CD4-positive, alpha-beta memory T cell (primary cell): ENCODE results near the gene EPHA2. TPM values are rescaled to one million over a fixed set of nuclear protein-coding genes. Genes with fewer than 3 reads are reported as not detected.

Experiments used
- CTCF ChIA-PET: fragments of 350-600 bp; sonication (Branson Sonifier 250); formaldehyde crosslinking; loops from one replicate; lab custom pipeline; 2021; ENCODE audit warnings: inconsistent platforms; ENCODE audit not compliant: partially characterized antibody; lab: Charles Lee
- POLR2A ChIA-PET: fragments of 350-600 bp; sonication (Branson Sonifier 250); formaldehyde crosslinking; loops from one replicate; lab custom pipeline; 2021; ENCODE audit not compliant: partially characterized antibody; lab: Charles Lee
- DNase-seq, 5 donors: peaks; one replicate each; pipeline versions ENCODE4 v3.0.0 to v3.0.0-alpha.2; 2020 to 2022; ENCODE audit warnings: mixed read lengths in 1 of 5
- H3K27ac ChIP-seq: one replicate; pipeline ENCODE4 v1.7.0; 2013; ENCODE audit warnings: low read depth, low read length
- H3K27me3 ChIP-seq: 2 replicates; pipeline ENCODE4 v1.7.0; 2013; ENCODE audit warnings: mild to moderate bottlenecking, low read length, moderate library complexity; ENCODE audit not compliant: insufficient read depth
- H3K36me3 ChIP-seq: 2 replicates; pipeline ENCODE4 v1.7.0; 2013; ENCODE audit warnings: mild to moderate bottlenecking, low read length, moderate library complexity; ENCODE audit not compliant: insufficient read depth
- H3K4me1 ChIP-seq: 2 replicates; pipeline ENCODE4 v1.7.0; 2013; ENCODE audit warnings: mild to moderate bottlenecking, low read length, moderate library complexity; ENCODE audit not compliant: insufficient read depth
- H3K4me3 ChIP-seq, 2 donors: one replicate each; pipeline ENCODE4 v1.7.0; 2013; ENCODE audit warnings: low read length in 2 of 2, mild to moderate bottlenecking in 1 of 2
- H3K9me3 ChIP-seq, 2 donors: one replicate each; pipeline ENCODE4 v1.7.0; 2013; ENCODE audit warnings: low read length in 2 of 2, control low read depth in 1 of 2; ENCODE audit not compliant: control insufficient read depth in 1 of 2
- H3K27ac Mint-ChIP-seq, 7 donors: one replicate each; pipeline ENCODE4 v1.8.0; 2020 to 2021; ENCODE audit warnings: mixed read lengths in 7 of 7, mild to moderate bottlenecking in 6 of 7, inconsistent platforms in 3 of 7, moderate library complexity in 3 of 7
- H3K27me3 Mint-ChIP-seq, 2 donors: one replicate each; pipeline ENCODE4 v1.8.0; 2020 to 2021; ENCODE audit warnings: mixed read lengths in 2 of 2
- H3K36me3 Mint-ChIP-seq, 2 donors: one replicate each; pipeline ENCODE4 v1.8.0; 2020 to 2021; ENCODE audit warnings: mixed read lengths in 2 of 2, inconsistent platforms in 1 of 2, mild to moderate bottlenecking in 1 of 2
- H3K4me1 Mint-ChIP-seq, 4 donors: one replicate each; pipeline ENCODE4 v1.8.0; 2020 to 2021; ENCODE audit warnings: mixed read lengths in 4 of 4, mild to moderate bottlenecking in 1 of 4
- H3K4me3 Mint-ChIP-seq, 8 donors: one replicate each; pipeline ENCODE4 v1.8.0; 2020 to 2021; ENCODE audit warnings: mixed read lengths in 8 of 8, mild to moderate bottlenecking in 7 of 8, moderate library complexity in 6 of 8, inconsistent platforms in 3 of 8
- H3K9me3 Mint-ChIP-seq, 8 donors: one replicate each; pipeline ENCODE4 v1.8.0; 2020 to 2021; ENCODE audit warnings: mixed read lengths in 8 of 8, mild to moderate bottlenecking in 5 of 8, inconsistent platforms in 3 of 8, moderate library complexity in 1 of 8
- intact Hi-C: fragments of 100-400 bp; cut with micrococcal nuclease; formaldehyde crosslinking; loops from one replicate; pipeline ENCODE4 v1.15.1; 2023
- polyA plus RNA-seq, 2 donors: library from polyadenylated mRNA; unstranded; fragments of 300-500 nt; fragmentation: Illumina TruSeq; gene quantifications; one replicate each; pipeline ENCODE4 v1.2.3, GENCODE V29; 2021
- total RNA-seq, 2 experiments: library from RNA; stranded (reverse); gene quantifications; one replicate each; pipeline ENCODE4 v1.2.3, GENCODE V29; 2021

The EPHA2 gene
- total and polyA plus RNA-seq, 4 experiments from 2014 or later, result not detected

GRCh38 chr1:16183765-16184556, 28.1 kb upstream of the EPHA2 start:
- ChIA-PET CTCF (interaction anchor here (14.1 kb wide), 1 partner anchor 105 kb away, joined by 387 read pairs; the partner anchor contains the start of gene FAM131C), POLR2A (no interaction called here)
- intact Hi-C loops, result no loop called here
- H3K9me3 ChIP-seq, result no peaks in the 10 kb centered on the region
- H3K36me3 ChIP-seq, result no peaks in the 10 kb centered on the region
- H3K27ac ChIP-seq, result no peak overlapping the region
- Mint-ChIP-seq H3K4me3 (no peak overlapping the region), H3K27ac (no peak overlapping the region), H3K27me3 (peaks cover 4 to 6% of the 10 kb centered on the region in 2 donors), H3K9me3 (no peaks in the 10 kb centered on the region), H3K36me3 (no peaks in the 10 kb centered on the region), H3K4me1 (peaks cover 0 to 4% (median 3%) of the 10 kb centered on the region in 4 donors)
- peaks cover 5% of the 10 kb centered on the region for H3K4me1 ChIP-seq
- no peaks in the 10 kb centered on the region for H3K27me3 ChIP-seq
- H3K4me3 ChIP-seq, result no peak overlapping the region
- no peak for DNase-seq

DNA sequence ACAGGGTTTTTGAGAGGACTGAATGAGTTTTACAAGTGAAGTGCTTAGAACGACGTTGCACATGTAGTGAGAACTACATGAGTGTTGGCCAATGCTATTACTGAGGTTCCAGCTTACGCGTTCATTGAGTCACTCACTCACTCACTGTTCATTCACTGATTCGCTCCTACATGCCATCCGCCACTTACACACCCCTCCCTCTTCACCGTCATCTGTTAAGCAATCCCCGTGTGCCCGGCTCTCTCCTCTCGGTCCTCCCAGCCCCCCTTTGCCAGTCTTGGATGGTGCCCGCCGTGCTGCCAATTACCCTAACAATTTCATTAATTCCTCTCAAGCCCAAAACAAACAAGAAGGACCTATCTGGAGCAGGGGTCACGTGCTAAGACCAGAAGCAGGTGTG, 27.3 kb upstream of the EPHA2 start:
- H3K27ac ChIP-seq, result no peak overlapping the region
- H3K36me3 ChIP-seq, result no peaks in the 10 kb centered on the region
- DNase-seq, result no peak
- Mint-ChIP-seq H3K27ac (no peak overlapping the region), H3K4me3 (no peak overlapping the region), H3K36me3 (no peaks in the 10 kb centered on the region), H3K9me3 (no peaks in the 10 kb centered on the region), H3K4me1 (peaks cover 0 to 4% (median 3%) of the 10 kb centered on the region in 4 donors), H3K27me3 (peaks cover 0 to 4% of the 10 kb centered on the region in 2 donors)
- CTCF ChIA-PET, result interaction anchor here (14.1 kb wide), 1 partner anchor 104 kb away, joined by 387 read pairs; the partner anchor contains the start of gene FAM131C
- no peaks in the 10 kb centered on the region for H3K9me3 ChIP-seq
- intact Hi-C loops, result no loop called here
- peaks cover 5% of the 10 kb centered on the region for H3K4me1 ChIP-seq
- POLR2A ChIA-PET, result interaction anchor here (0.6 kb wide), 1 partner anchor 111 kb away, joined by 3 read pairs; no protein-coding TSS in a partner anchor
- no peaks in the 10 kb centered on the region for H3K27me3 ChIP-seq
- H3K4me3 ChIP-seq, result no peak overlapping the region

GRCh38 chr1:16181887-16182719, 26.2 kb upstream of the EPHA2 start:
- H3K4me3 Mint-ChIP-seq, result no peak overlapping the region
- Histone ChIP-seq H3K9me3 (no peaks in the 10 kb centered on the region), H3K36me3 (no peaks in the 10 kb centered on the region), H3K4me3 (no peak overlapping the region), H3K27me3 (no peaks in the 10 kb centered on the region), H3K4me1 (no peaks in the 10 kb centered on the region), H3K27ac (no peak overlapping the region)
- no peaks in the 10 kb centered on the region for H3K36me3 Mint-ChIP-seq
- no peaks in the 10 kb centered on the region for H3K4me1 Mint-ChIP-seq
- H3K27me3 Mint-ChIP-seq, result peaks cover 0 to 4% of the 10 kb centered on the region in 2 donors
- no peaks in the 10 kb centered on the region for H3K9me3 Mint-ChIP-seq
- ChIA-PET POLR2A (interaction anchor here (0.6 to 1.0 kb wide), 2 partner anchors 27 to 112 kb away, joined by 3 to 4 read pairs; no protein-coding TSS in a partner anchor), CTCF (interaction anchor here (1.1 to 14.1 kb wide), 2 partner anchors 63 to 103 kb away, joined by 5 to 387 read pairs; partner anchors contain the start of gene FAM131C)
- no peak for DNase-seq
- intact Hi-C loops, result no loop called here
- H3K27ac Mint-ChIP-seq, result no peak overlapping the region

GRCh38 chr1:16180291-16180824, 24.5 kb upstream of the EPHA2 start:
- intact Hi-C loops, result no loop called here
- POLR2A ChIA-PET, result no interaction called here
- CTCF ChIA-PET, result interaction anchor here (0.6 to 14.1 kb wide), 2 partner anchors 67 to 101 kb away, joined by 3 to 387 read pairs; partner anchors contain the start of gene FAM131C
- Mint-ChIP-seq H3K4me3 (no peak overlapping the region), H3K27me3 (peaks cover 0 to 4% of the 10 kb centered on the region in 2 donors), H3K27ac (no peak overlapping the region), H3K4me1 (no peaks in the 10 kb centered on the region), H3K9me3 (no peaks in the 10 kb centered on the region), H3K36me3 (no peaks in the 10 kb centered on the region)
- Histone ChIP-seq H3K4me3 (no peak overlapping the region), H3K27me3 (no peaks in the 10 kb centered on the region), H3K4me1 (no peaks in the 10 kb centered on the region), H3K9me3 (no peaks in the 10 kb centered on the region), H3K36me3 (no peaks in the 10 kb centered on the region), H3K27ac (no peak overlapping the region)
- DNase-seq, result no peak

DNA sequence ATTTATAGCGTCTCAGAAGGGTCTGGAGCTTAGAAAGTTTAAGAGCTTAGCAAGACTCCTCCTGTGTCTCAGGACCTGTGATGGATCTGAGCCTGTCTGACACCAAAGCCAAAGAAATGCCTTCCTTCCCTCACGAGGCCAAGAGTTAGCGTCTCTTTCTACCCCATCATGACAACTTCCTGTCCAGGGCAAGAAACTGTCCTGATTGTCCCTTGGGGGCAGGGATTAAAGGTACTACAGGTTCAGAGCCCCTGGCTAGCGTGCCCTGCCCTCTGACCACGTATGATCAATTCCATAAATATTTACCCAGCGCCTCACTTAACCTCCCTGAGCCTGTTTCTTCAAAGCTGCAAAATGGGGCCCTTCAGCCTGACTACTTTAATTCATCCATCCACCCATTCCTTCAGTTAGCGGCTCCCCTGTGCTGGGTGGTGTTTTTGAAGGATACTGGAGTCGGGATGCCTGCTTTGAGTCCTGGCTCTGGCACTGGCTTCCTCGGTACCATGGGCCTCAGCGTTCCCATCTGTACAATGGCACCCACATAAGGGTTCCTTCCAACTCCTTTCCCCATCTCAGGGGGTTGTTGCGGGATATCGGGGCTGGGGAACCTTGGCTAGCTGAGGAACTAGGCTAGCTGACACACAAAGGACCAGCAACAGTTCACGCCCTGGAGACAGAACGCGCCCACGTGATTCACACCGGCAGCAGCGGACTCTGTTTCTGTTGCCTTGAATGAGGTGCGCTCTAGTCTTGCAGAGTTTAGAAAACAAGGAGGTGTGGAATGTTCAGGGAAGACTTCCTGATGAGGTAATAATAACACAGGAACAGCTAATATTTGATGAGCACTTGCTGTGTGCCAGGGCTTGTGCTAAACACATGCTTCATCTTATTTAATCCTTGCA, 23.0 kb upstream of the EPHA2 start:
- ChIA-PET POLR2A (no interaction called here), CTCF (interaction anchor here (1.3 to 14.1 kb wide), 2 partner anchors 11 to 100 kb away, joined by 3 to 387 read pairs; partner anchors contain the start of gene FAM131C)
- Mint-ChIP-seq H3K4me3 (no peak overlapping the region), H3K36me3 (no peaks in the 10 kb centered on the region), H3K9me3 (no peaks in the 10 kb centered on the region), H3K27me3 (peaks cover 0 to 4% of the 10 kb centered on the region in 2 donors), H3K27ac (no peak overlapping the region), H3K4me1 (no peaks in the 10 kb centered on the region)
- Histone ChIP-seq H3K36me3 (no peaks in the 10 kb centered on the region), H3K4me3 (no peak overlapping the region), H3K9me3 (no peaks in the 10 kb centered on the region), H3K27ac (no peak overlapping the region), H3K27me3 (no peaks in the 10 kb centered on the region), H3K4me1 (no peaks in the 10 kb centered on the region)
- intact Hi-C loops, result no loop called here
- no peak for DNase-seq

DNA sequence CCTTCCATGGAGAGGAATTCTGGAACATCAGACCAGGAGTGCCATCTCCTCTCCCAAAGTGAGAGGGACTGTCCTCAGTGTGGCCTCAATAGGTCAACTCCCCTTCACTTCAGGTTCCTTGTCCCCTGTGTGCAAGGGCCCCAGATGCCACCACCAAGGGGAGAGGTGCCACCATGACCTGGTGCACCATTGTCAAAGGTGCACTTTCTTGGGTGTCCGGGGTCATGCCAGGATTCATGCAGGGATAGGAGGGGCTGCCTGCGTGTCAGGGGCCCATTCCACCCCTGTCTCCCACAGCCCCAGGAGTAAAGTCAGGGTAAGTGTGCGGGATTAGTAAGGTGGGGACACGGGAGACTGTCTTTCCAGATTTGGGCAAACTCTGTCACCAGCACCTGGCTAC, 21.4 kb upstream of the EPHA2 start:
- H3K4me1 Mint-ChIP-seq, result no peaks in the 10 kb centered on the region
- H3K27ac Mint-ChIP-seq, result peak overlapping the region in 1 of 7 donors; percentile 29
- ChIA-PET POLR2A (no interaction called here), CTCF (no interaction called here)
- no peaks in the 10 kb centered on the region for H3K36me3 Mint-ChIP-seq
- H3K27ac ChIP-seq, result no peak overlapping the region
- no peak overlapping the region for H3K4me3 ChIP-seq
- no peaks in the 10 kb centered on the region for H3K9me3 ChIP-seq
- intact Hi-C loops, result no loop called here
- H3K27me3 Mint-ChIP-seq, result no peaks in the 10 kb centered on the region
- H3K36me3 ChIP-seq, result no peaks in the 10 kb centered on the region
- H3K9me3 Mint-ChIP-seq, result no peaks in the 10 kb centered on the region
- DNase-seq, result no peak
- no peaks in the 10 kb centered on the region for H3K4me1 ChIP-seq
- H3K27me3 ChIP-seq, result no peaks in the 10 kb centered on the region
- H3K4me3 Mint-ChIP-seq, result no peak overlapping the region
